ENCODE measurements around the gene TNXB.

DNA sequence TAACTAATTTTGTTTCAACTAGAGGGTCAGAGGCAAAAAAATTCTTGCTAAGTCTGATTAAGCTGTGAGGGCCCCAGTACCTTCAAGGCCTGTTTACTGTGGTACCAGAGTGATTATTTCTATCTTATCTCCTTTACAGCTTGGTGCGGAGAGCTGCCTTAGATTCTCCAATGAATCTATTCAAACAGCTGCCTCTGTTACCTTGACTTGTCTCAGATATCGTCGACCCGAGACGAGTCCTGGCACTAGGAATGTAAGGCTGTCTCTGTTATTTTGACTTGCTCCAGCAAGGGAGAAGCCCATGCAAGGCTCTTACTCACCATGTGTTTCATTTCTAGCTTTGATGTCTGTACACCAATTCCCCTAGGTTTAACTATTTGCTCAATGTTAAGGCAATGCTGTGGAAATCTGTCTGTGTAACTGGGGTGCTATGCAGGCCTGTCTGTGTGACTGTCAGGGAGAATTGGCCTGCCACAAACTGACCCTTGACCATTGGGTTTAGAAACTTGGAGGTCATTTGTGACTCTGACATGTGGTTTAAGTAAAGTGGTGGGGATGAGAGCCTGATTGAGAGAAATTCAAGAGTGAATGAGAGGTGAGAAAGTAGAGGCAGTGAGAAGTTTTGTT is 31.4 kb upstream of the TNXB start:
- TF ChIP-seq, protein P1, sequence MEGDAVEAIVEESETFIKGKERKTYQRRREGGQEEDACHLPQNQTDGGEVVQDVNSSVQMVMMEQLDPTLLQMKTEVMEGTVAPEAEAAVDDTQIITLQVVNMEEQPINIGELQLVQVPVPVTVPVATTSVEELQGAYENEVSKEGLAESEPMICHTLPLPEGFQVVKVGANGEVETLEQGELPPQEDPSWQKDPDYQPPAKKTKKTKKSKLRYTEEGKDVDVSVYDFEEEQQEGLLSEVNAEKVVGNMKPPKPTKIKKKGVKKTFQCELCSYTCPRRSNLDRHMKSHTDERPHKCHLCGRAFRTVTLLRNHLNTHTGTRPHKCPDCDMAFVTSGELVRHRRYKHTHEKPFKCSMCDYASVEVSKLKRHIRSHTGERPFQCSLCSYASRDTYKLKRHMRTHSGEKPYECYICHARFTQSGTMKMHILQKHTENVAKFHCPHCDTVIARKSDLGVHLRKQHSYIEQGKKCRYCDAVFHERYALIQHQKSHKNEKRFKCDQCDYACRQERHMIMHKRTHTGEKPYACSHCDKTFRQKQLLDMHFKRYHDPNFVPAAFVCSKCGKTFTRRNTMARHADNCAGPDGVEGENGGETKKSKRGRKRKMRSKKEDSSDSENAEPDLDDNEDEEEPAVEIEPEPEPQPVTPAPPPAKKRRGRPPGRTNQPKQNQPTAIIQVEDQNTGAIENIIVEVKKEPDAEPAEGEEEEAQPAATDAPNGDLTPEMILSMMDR (IDR thresholded peaks at IDR 0.05): no peak
- TF ChIP-seq POLR2A (IDR thresholded peaks at IDR 0.05): no peak
